Inferior parietal cortex (tissue), 1 donor: ENCODE data around the gene CFAP54.
"Not testable (repeated sequence)": the region's sequence is repeated elsewhere in the genome, so short reads cannot be mapped to it uniquely, and the experiment has no call there.

Experiments used
- DNase-seq: peaks from one replicate; pipeline ENCODE4 v3.0.0-alpha.2; 2016; ENCODE audit errors: extremely low spot score

Gene CFAP54

DNA sequence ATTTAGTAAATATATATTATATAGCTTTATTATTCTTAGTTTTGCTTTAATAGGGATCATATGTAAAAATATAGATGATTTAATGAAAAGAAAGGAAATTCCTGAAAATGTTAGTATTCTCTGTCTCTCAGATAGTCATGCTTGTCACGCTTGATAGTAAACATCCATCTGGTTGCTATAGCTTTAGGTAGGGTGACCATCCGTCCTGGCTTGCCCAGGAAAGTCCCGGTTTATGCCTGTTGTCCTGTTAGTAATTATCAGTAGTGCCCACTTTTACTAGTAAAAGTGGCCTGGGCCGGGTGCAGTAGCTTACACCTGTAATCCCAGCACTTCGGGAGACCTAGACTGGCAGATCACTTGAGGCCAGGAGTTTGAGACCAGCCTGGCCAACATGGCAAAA lies 23.8 kb downstream of the CFAP54 start:
- no peak for DNase-seq

- no peak for DNase-seq
These were observed 24.3 kb downstream of the CFAP54 start for GRCh38 chr12:96513681-96514080.

DNA sequence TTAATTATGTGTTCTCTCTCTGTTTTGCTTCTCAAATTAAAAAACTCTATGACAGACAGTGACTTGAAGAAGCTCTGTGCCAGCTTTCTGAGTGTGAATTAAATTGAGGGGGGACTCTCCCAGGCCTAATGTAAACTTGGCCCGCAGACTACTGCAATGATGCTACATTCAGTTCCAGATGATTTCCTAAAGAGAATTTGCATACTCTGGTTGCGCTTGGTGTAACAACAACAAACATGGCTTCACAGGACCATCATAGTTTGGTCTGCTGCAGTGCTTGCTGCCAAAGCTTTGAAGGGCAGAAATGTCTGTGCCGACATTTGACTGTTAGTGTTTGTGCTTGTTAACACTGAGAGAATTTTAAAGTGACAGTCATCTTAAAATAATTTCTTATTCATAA lies 25.0 kb downstream of the CFAP54 start:
- no peak for DNase-seq

DNA sequence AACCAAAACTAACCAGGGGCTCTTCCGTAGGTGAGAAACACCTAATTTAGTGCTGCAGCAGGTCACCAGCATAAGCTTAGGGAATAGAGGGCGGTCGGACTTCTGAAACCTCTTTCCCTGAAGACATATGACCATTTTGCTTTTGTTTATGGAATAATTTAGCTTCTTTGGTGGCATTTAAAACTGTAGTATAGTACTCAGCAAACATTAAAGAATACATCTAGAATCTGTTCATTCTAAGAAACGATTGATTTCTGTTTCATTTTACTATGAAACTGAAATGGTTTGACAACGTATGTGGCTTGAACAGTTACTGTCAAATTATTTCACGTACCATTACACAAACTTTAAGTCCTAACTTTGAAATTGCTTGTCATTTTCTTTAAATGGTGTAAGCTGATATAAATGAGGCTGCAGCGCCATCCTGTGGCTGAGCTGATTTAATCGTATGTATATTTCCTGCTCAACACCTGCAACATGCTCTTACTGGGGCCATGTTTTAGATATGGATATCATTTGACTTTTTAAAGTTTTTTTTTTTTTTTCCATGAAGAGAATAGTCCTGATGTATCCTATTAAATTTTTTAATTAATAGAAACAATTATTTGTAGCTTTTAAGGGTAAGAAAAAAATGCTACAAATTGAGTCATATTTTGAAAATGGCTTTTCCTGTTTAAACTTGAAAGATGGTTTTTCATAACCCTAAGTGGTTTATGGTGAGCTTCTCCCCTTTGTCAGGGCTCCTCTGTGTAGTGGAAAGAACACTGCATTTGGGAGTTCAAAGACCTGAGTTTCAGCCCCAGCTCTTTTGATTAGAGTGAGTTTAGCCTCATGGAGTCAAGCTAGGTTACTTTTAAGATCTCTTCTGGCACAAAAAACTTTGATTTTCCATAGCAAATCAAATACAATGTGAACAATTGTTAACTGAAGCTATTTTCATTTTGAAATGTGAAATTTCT lies 27.4 kb downstream of the CFAP54 start:
- peak; percentile 89 for DNase-seq

DNA sequence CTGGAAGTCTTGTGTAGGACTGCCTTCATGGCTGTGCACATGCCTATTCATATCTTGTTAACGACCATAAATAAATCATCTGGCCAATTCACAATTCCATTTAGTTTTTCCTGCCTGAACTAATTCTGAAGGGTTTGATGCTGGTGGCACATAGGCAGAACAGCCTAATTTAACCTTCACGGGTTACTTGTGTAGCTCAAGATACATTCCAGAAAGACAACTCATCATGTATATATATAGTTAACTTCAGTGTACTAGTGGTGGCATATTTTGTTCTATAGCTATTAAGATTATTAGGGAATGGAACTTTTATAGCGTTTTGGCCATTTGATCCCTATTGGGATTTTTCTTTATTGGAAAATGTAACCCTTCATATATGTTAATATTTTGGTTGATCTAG lies 31.4 kb downstream of the CFAP54 start:
- no peak for DNase-seq

DNA sequence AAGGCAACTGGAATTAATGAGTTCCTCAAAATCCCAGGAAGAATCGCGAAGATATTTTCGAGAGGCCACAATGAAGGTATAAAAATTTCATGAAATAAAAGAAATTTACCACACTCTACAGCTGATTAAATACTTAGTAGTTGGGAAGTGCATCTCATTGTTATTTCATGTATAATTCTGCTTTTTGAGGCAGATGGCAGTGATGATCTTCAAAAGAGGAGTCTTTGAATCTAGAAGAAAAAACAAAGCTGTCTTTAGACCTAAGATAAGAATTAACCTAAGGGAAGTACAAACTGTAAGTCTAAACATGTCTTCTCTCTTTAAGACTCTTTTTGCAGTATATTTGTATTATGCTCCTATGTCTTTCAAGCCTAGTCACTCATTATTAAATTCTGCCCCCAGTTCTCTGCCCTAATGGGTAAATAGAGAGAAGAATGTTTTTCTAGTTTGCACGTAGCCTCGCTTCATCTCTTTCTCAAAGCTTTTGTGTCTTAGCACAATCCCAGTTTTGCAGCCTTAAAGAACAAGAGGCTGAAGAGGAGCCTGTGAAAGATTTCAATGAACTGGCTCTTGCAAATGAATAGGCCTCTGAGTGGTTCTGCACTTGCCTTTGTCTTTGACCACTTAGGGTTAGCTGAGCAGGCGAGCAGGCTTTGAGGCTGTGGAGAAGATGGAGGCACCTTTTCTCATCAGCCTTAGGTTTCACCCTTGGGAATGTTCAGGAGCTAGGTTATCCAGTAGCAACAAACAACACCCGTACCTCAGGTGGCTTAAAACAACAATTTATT lies 32.7 kb downstream of the CFAP54 start:
- no peak for DNase-seq

- no peak for DNase-seq
These were observed 33.3 kb downstream of the CFAP54 start for GRCh38 chr12:96522690-96523089.

DNA sequence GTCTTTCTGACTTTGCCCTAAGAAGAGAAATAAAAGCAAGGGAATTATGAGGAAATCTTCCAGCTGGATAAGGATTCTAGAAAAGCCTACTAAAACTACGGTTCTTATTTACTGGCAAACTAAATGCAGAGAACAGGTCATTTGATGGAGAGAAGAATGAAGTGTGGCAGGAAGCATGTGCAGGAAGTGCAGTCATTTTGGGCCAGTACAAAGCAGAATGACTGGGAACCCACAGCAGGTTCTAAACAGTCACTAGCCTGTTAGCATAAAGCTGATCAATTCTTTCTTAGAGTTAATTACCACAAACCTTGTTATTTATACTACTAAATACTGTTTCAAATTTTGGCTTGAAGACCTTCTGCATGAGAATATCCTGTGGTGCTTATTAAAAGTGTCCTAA lies 36.7 kb downstream of the CFAP54 start:
- no peak for DNase-seq

DNA sequence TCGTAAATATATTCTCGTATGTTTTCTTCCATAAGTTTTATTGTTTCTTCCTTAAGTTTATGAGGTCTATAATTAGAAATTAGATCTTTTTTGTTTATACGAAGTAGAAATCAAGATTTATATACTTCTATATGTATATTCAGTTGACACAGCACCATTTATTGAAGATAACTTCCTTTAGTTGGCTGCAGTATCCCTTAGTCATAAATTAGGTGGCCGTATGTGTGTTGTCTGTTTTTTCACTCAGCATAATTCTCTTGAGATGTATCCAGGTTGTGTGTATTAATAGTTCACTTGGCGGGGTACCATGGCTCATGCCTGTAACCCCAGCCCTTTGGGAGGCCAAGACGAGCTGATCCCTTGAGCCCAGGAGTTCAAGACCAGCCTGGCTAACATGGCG lies 40.5 kb downstream of the CFAP54 start:
- DNase-seq = no peak

DNA sequence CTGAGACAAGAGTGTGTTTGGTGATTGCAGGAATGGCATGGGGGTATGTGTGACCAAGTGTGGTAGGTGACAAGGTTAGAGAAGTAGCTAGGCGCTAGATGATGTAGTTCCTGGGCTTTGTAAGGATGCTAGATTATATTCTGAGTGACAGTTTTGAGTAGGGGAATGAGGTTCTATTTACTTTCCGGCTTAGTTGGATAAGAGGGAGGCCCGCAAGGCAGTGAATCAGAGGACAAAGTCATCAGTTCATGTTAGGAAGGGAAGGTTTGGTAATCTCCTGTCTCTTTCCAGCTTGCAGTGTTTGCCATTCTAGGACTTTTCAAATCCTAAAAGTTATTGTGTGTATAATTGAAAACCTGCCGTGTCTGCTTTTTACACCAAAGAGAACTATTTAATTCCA lies 45.0 kb downstream of the CFAP54 start:
- DNase-seq = no peak

- DNase-seq = no peak
These were observed 59.0 kb downstream of the CFAP54 start for GRCh38 chr12:96548384-96548783.

DNA sequence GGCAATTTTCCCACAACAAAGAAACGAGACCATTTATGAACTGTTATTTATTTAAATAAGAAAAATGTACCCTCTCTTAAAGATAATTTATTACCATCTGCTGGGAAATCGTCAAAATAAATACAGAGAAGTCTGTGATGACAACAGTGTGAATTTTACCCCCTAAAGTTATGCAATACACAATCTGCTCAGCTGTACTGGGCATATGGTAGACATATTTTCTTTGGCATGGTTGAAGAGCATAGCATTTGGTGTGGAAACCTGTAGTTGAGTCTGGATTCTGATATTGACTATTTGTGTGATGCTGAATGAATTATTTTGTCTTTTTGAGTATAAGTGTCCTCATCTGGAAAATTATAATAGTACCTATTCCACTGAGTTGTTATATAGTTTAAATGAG lies 60.0 kb downstream of the CFAP54 start:
- no peak for DNase-seq

DNA sequence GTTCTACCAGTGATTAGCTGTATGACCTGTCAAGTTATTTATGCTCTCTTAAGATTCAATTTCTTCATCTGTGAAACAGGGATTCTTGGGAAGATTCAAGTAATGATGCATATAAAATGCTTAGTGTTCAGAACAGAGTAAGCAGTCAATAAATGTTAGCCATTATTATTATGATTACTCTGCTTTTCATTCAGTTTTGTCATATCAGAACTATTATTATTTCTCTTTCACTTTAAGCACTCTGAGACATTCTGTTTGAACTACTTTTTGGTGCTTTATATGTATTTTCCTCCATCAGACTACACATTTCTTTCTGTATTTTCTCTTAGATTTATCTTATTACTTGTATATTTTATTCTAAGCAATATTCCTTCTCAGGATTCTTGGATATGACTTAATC lies 81.2 kb downstream of the CFAP54 start:
- no peak for DNase-seq

- no peak for DNase-seq
These were observed 81.9 kb downstream of the CFAP54 start for GRCh38 chr12:96571101-96571862.

- DNase-seq = peak; percentile 88
These were observed 89.2 kb downstream of the CFAP54 start for GRCh38 chr12:96578526-96579125.

GRCh38 chr12:96585977-96586376 lies 96.6 kb downstream of the CFAP54 start:
- DNase-seq = no peak

- no peak for DNase-seq
These were observed 98.3 kb downstream of the CFAP54 start for GRCh38 chr12:96587691-96588090.

GRCh38 chr12:96590970-96591369 lies 101.6 kb downstream of the CFAP54 start:
- no peak for DNase-seq

- not testable (repeated sequence) for DNase-seq
These were observed 115.0 kb downstream of the CFAP54 start for GRCh38 chr12:96604374-96604773.

- DNase-seq = no peak
These were observed 116.3 kb downstream of the CFAP54 start for GRCh38 chr12:96605684-96606083.

GRCh38 chr12:96606134-96606533 lies 116.8 kb downstream of the CFAP54 start:
- DNase-seq = no peak

DNA sequence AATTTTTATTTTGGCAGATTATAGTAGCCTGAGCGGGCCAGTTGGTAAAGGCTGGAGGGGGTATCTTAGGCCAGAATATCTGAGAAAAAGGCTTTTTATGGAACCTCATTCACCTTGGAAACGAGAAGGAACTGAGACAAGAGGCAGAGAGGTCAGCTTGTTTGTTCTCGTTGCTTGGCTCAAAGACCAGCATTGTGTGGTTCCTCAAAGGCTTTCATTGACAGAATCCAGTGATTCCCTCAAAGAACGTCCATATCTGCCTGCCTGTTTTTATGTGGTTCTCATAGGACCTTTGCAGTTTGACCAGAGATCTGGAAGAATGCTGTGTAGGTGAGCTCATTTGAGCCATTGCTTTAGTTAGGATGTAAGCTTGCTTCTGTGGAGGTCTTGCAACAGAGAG lies 117.3 kb downstream of the CFAP54 start:
- DNase-seq = no peak
